HL-60 (cell line): ENCODE measurements around the gene PLA2G12A.

Experiments used
- DNase-seq, 2 experiments: peaks; one replicate each; pipeline ENCODE4 v3.0.0-alpha.2; 2010 to 2020; ENCODE audit warnings: low read depth in 1 of 2, low spot score in 1 of 2
- H3K27ac ChIP-seq: fragments of 250-450 bp; sonication (Bioruptor Pico); replicated peaks from 2 replicates; pipeline ENCODE4 v1.5.1; 2020; ENCODE audit warnings: mild to moderate bottlenecking, moderate library complexity
- H3K27me3 ChIP-seq: fragments of 250-450 bp; sonication (Bioruptor Pico); 2 replicates; pipeline ENCODE4 v1.5.1; 2021; ENCODE audit warnings: mild to moderate bottlenecking, moderate library complexity; ENCODE audit not compliant: insufficient read depth, poor library complexity, severe bottlenecking
- H3K4me3 ChIP-seq: replicated peaks from 2 replicates; pipeline ENCODE4 v1.5.1; 2011; ENCODE audit warnings: mild to moderate bottlenecking, control low read depth, low read length; ENCODE audit not compliant: insufficient read depth
- GABPA ChIP-seq: IDR thresholded peaks from 2 replicates; pipeline ENCODE4 v1.6.1; 2012; ENCODE audit warnings: low read depth
- POLR2AphosphoS5 ChIP-seq: IDR thresholded peaks from 2 replicates; pipeline ENCODE4 v1.6.1; 2012; ENCODE audit warnings: low read depth
- SPI1 ChIP-seq: IDR thresholded peaks from 2 replicates; pipeline ENCODE4 v1.6.1; 2012; ENCODE audit warnings: low read depth, mild to moderate bottlenecking, borderline replicate concordance
- TF ChIP-seq, protein P1 (sequence below): IDR thresholded peaks from 2 replicates; pipeline ENCODE4 v1.6.1; 2012; ENCODE audit warnings: low read depth; ENCODE audit not compliant: insufficient replicate concordance
- TF ChIP-seq, protein P2 (sequence below): IDR thresholded peaks from one replicate; pipeline ENCODE4 v1.5.1; 2011; ENCODE audit warnings: low read length, control low read depth, inconsistent platforms; ENCODE audit not compliant: insufficient read depth

The PLA2G12A gene

DNA sequence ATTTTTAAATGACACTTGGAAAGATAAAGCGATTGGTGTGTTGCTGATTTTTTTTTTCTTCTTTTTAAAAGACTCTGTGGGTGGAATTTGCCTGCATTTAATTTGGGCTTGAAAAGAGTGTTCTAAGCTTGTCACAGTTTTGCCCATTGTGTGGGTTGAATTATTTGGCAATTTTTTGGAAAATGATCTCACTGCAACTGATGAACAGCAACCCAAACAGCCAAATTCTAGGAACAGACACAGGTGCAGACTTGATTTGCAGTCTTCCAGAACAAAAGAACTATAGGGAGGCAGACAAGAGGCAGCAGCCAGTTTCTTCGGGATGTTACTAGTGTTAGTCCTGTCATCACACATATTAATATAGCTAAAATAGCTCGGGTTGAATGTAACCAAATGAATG, 67.1 kb downstream of the PLA2G12A start:
- H3K27ac ChIP-seq, result no peak overlapping the region
- H3K27me3 ChIP-seq, result no peaks in the 10 kb centered on the region
- no peak for DNase-seq
- H3K4me3 ChIP-seq, result no peak overlapping the region
- TF ChIP-seq, protein P1, sequence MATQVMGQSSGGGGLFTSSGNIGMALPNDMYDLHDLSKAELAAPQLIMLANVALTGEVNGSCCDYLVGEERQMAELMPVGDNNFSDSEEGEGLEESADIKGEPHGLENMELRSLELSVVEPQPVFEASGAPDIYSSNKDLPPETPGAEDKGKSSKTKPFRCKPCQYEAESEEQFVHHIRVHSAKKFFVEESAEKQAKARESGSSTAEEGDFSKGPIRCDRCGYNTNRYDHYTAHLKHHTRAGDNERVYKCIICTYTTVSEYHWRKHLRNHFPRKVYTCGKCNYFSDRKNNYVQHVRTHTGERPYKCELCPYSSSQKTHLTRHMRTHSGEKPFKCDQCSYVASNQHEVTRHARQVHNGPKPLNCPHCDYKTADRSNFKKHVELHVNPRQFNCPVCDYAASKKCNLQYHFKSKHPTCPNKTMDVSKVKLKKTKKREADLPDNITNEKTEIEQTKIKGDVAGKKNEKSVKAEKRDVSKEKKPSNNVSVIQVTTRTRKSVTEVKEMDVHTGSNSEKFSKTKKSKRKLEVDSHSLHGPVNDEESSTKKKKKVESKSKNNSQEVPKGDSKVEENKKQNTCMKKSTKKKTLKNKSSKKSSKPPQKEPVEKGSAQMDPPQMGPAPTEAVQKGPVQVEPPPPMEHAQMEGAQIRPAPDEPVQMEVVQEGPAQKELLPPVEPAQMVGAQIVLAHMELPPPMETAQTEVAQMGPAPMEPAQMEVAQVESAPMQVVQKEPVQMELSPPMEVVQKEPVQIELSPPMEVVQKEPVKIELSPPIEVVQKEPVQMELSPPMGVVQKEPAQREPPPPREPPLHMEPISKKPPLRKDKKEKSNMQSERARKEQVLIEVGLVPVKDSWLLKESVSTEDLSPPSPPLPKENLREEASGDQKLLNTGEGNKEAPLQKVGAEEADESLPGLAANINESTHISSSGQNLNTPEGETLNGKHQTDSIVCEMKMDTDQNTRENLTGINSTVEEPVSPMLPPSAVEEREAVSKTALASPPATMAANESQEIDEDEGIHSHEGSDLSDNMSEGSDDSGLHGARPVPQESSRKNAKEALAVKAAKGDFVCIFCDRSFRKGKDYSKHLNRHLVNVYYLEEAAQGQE, result no peak
- no peak for TF ChIP-seq POLR2AphosphoS5
- no peak for TF ChIP-seq GABPA
- TF ChIP-seq, protein P2, sequence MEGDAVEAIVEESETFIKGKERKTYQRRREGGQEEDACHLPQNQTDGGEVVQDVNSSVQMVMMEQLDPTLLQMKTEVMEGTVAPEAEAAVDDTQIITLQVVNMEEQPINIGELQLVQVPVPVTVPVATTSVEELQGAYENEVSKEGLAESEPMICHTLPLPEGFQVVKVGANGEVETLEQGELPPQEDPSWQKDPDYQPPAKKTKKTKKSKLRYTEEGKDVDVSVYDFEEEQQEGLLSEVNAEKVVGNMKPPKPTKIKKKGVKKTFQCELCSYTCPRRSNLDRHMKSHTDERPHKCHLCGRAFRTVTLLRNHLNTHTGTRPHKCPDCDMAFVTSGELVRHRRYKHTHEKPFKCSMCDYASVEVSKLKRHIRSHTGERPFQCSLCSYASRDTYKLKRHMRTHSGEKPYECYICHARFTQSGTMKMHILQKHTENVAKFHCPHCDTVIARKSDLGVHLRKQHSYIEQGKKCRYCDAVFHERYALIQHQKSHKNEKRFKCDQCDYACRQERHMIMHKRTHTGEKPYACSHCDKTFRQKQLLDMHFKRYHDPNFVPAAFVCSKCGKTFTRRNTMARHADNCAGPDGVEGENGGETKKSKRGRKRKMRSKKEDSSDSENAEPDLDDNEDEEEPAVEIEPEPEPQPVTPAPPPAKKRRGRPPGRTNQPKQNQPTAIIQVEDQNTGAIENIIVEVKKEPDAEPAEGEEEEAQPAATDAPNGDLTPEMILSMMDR, result no peak
- TF ChIP-seq SPI1, result no peak

DNA sequence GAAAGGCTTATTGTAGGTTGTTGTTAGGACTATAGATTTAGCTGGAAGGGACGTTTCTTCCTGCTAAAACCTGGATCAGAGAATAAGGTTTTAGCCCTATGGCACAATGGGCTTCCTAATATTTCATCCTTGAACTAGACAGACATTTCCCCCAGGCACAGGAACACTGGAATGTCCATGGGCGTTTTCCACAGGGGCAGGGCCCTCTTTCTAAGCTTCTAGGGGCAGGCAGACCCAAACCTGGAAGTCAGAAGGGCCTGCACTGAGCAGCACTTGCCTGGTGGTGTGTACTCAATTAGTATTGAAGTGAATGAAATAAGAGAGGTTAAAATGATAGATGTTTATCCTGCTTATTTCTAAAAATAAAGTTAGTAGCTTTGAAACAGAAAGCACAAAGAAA, 67.8 kb downstream of the PLA2G12A start:
- TF ChIP-seq, protein P1, result no peak
- TF ChIP-seq POLR2AphosphoS5, result no peak
- TF ChIP-seq GABPA, result no peak
- TF ChIP-seq SPI1, result no peak
- TF ChIP-seq, protein P2, result no peak
- no peak for DNase-seq
- no peaks in the 10 kb centered on the region for H3K27me3 ChIP-seq
- no peak overlapping the region for H3K27ac ChIP-seq
- H3K4me3 ChIP-seq, result no peak overlapping the region
